NCI-H748 (cell line): ENCODE data around the gene POLR1G.

Experiments used
- DNase-seq: peaks from one replicate; lab custom pipeline; 2025; ENCODE audit not compliant: unreplicated experiment; lab: John Stamatoyannopoulos, UW

The POLR1G gene

GRCh38 chr19:45443462-45444317 is 37.2 kb downstream of the POLR1G start:
- peak; percentile 84 for DNase-seq

DNA sequence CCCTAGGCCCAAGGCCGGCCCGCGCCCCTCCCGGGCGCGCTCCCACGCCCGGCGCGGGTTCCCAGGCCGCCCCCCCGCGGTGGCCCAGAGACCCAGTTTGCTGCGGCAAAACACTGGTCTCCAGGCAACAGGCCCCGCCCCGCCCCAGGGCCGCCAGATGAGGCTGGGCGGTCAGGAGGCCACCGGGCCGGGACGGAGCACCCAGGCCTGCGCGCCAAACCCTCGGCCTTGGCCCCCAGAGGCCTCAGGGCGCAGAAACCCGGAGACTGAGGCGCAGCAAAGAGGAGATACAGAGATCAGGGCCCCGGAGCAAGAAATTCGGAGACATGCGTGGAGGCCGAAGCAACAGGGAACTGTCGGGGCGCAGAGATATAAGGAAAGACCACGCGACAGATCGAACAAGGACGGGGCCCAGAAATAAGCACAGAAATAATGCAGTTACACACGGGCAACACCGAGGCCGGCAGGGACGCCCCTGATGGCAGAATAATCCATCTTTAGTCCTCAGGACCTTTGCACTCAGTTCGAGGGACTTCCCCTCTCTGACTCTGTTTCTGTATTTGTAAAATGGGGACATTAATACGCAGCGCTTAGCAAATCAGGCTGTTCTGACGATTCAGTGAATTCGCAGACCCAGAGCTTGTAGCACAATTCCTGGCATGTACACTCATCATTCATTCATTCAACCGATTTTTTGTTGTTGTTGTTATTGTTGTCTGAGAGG is 38.0 kb downstream of the POLR1G start:
- DNase-seq, result peak; percentile 87

GRCh38 chr19:45445139-45445538 is 38.7 kb downstream of the POLR1G start:
- no peak for DNase-seq

- peak; percentile 50 for DNase-seq
Observed at GRCh38 chr19:45446295-45446694, 39.9 kb downstream of the POLR1G start.

DNA sequence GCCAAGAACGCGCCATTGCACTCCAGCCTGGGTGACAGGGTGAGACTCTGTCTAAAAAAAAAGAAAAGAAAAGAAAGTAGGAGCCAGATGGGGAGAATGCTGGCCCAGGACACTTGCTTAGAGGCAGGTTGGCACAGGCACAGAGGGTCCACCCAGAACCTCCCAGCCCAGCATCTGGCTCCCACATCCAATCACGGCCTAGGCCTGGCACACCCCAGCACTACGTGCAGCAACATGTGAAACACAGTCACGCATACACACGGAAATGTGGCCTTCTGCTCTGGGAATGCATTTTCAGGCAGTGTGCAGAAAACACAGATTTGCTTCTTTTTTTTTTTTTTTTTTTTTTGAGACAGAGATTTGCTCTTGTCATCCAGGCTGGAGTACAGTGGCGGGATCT is 40.5 kb downstream of the POLR1G start:
- DNase-seq, result no peak

DNA sequence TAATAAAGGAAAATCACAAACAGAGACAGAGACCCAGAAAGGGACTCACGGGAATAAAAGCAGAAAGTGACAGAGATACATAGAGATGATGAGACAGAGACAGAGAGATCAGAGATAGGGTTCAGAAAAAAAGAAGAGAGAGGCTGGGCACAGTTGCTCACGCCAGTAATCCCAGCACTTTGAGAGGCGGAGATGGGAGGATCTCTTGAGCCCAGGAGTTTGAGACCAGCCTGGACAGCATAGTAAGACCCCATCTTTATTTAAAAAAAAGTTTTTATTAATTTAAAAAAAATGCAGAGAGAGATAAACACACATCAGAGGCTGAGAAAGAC is 41.9 kb downstream of the POLR1G start:
- DNase-seq, result no peak

- no peak for DNase-seq
Observed at GRCh38 chr19:45448887-45449299, 42.4 kb downstream of the POLR1G start.

DNA sequence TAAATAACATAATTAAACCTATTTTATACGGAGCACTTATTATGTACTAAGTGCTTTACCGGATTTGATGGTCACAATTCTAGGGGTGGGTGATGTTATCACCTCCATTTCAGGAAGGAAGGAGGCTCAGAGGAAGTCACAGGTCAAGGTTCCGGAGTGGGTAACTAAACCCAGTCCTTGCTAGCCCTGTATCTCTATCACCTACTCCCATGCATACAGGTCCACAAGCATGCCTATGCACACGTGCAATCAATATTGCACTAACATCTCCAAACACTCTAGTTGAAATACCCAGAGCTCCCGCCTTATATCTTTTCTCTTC is 43.5 kb downstream of the POLR1G start:
- no peak for DNase-seq

GRCh38 chr19:45451131-45451849 is 44.8 kb downstream of the POLR1G start:
- DNase-seq, result peak; percentile 46

- no peak for DNase-seq
Observed at GRCh38 chr19:45451850-45452387, 45.5 kb downstream of the POLR1G start.

DNA sequence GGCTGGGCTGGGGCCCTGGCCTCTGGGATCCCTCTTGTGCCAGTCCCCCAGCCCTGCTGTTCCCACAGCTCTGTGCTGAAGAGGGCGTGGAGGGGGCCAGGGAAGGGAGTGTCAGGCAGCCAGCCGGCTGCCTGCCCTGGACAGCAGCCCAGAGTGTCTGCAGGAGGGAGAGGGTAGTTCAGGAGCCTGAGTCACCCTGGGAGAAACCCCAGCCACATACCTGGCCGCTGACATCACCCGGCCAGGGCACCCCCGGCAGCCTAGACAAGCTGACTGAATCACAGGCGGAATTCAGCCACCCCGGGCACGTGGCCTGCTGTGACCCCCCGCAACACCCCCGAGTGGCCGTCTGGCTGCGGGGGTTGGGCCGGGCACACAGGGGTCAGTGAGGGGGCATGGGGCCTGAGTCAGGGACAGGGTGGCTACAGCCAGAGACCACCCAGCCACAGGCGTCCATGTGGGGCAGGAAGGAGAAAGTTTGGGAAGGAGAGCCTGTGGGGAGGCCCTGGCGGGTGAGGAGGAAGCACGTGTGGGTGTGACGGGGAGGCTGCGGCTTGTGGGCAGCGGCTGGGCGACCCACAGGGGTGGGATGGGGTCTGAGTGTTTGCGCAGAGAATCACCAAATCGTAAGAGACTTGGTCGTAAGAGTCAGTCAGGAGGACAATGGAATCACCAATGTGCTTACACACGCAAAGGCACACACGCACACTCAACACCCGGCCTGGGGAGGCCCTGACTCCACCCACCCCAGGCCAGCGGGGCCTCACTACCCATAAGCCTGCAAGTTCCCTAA is 49.5 kb downstream of the POLR1G start:
- no peak for DNase-seq

- no peak for DNase-seq
Observed at GRCh38 chr19:45456500-45456815, 50.0 kb downstream of the POLR1G start.

DNA sequence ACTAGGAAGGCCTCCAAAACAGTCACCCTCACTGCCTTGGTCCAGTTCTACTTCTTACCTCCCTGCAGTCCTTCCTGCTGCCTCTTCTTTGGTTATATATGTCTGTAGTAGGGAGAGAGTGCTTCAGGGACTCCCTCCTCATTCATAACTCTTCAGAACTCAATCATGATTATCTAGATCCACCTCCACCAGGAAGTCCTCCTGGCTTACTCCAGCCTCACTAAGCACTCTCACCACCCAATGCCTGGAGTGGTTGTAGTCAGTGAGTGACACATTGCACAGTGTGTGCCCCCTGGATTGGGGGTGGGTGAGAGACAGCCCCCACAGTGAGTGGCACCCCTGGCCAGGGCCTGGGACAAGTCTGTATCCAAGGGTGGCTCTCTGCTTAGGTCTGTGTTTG is 51.3 kb downstream of the POLR1G start:
- no peak for DNase-seq
